ENCODE data around the gene SEPTIN5.
A peak's percentile ranks its signal among the peaks of the same experiment; 100 is the strongest.
"Not testable (repeated sequence)": the region's sequence is repeated elsewhere in the genome, so short reads cannot be mapped to it uniquely, and the experiment has no call there.

SEPTIN5 gene

GRCh38 chr22:19691007-19691720 lies 23.1 kb upstream of the SEPTIN5 start:
- H3K36me3 ChIP-seq (ENCODE audit: insufficient read depth, low read length): no peaks in the 10 kb centered on the region
- peak overlapping the region; percentile 32; the same call in 1 of the 2 replicates for H3K9ac ChIP-seq (ENCODE audit: low read depth, low read length)
- no peaks in the 10 kb centered on the region for H3K9me3 ChIP-seq (ENCODE audit: control insufficient read depth, insufficient read depth, low read length)
- peaks cover 14% of the 10 kb centered on the region for H3K4me1 ChIP-seq (ENCODE audit: insufficient read depth, low read length)

- no peaks in the 10 kb centered on the region for H3K36me3 ChIP-seq (ENCODE audit: insufficient read depth, low read length)
- H3K9ac ChIP-seq (ENCODE audit: low read depth, low read length): peak overlapping the region; percentile 32; the same call in 1 of the 2 replicates
- peaks cover 14% of the 10 kb centered on the region for H3K4me1 ChIP-seq (ENCODE audit: insufficient read depth, low read length)
- H3K9me3 ChIP-seq (ENCODE audit: control insufficient read depth, insufficient read depth, low read length): no peaks in the 10 kb centered on the region
Observed at GRCh38 chr22:19691721-19692341, 22.5 kb upstream of the SEPTIN5 start.

- H3K9ac ChIP-seq (ENCODE audit: low read depth, low read length): no peak overlapping the region
- no peaks in the 10 kb centered on the region for H3K9me3 ChIP-seq (ENCODE audit: control insufficient read depth, insufficient read depth, low read length)
- H3K36me3 ChIP-seq (ENCODE audit: insufficient read depth, low read length): no peaks in the 10 kb centered on the region
- peaks cover 14% of the 10 kb centered on the region for H3K4me1 ChIP-seq (ENCODE audit: insufficient read depth, low read length)
Observed at GRCh38 chr22:19693581-19693980, 20.7 kb upstream of the SEPTIN5 start.

- Histone ChIP-seq H3K9ac (ENCODE audit: low read depth, low read length) (no peak overlapping the region), H3K36me3 (ENCODE audit: insufficient read depth, low read length) (no peaks in the 10 kb centered on the region), H3K4me1 (ENCODE audit: insufficient read depth, low read length) (peaks cover 14% of the 10 kb centered on the region)
Observed at GRCh38 chr22:19693981-19694670, 20.2 kb upstream of the SEPTIN5 start.

GRCh38 chr22:19694696-19695095 lies 19.6 kb upstream of the SEPTIN5 start:
- Histone ChIP-seq H3K36me3 (ENCODE audit: insufficient read depth, low read length) (no peaks in the 10 kb centered on the region), H3K4me1 (ENCODE audit: insufficient read depth, low read length) (peaks cover 14% of the 10 kb centered on the region), H3K9me3 (ENCODE audit: control insufficient read depth, insufficient read depth, low read length) (no peaks in the 10 kb centered on the region), H3K9ac (ENCODE audit: low read depth, low read length) (no peak overlapping the region)

More at GRCh38 chr22:19693981-19694670, 20.2 kb upstream of the SEPTIN5 start:
- no peaks in the 10 kb centered on the region for H3K9me3 ChIP-seq (ENCODE audit: control insufficient read depth, insufficient read depth, low read length)

- Histone ChIP-seq H3K36me3 (ENCODE audit: insufficient read depth, low read length) (no peaks in the 10 kb centered on the region), H3K9ac (ENCODE audit: low read depth, low read length) (no peak overlapping the region), H3K9me3 (ENCODE audit: control insufficient read depth, insufficient read depth, low read length) (no peaks in the 10 kb centered on the region), H3K4me1 (ENCODE audit: insufficient read depth, low read length) (peaks cover 6% of the 10 kb centered on the region; the same call in 1 of the 2 replicates)
Observed at GRCh38 chr22:19696504-19697276, 17.6 kb upstream of the SEPTIN5 start.

GRCh38 chr22:19697871-19698270 lies 16.4 kb upstream of the SEPTIN5 start:
- not testable (repeated sequence) for H3K4me1 ChIP-seq (ENCODE audit: insufficient read depth, low read length); H3K9me3 ChIP-seq (ENCODE audit: control insufficient read depth, insufficient read depth, low read length); H3K36me3 ChIP-seq (ENCODE audit: insufficient read depth, low read length); H3K9ac ChIP-seq (ENCODE audit: low read depth, low read length)

GRCh38 chr22:19700790-19701419 lies 13.4 kb upstream of the SEPTIN5 start:
- H3K36me3 ChIP-seq (ENCODE audit: insufficient read depth, low read length): no peaks in the 10 kb centered on the region
- no peaks in the 10 kb centered on the region for H3K9me3 ChIP-seq (ENCODE audit: control insufficient read depth, insufficient read depth, low read length)
- no peak overlapping the region for H3K9ac ChIP-seq (ENCODE audit: low read depth, low read length)
- peaks cover 17% of the 10 kb centered on the region for H3K4me1 ChIP-seq (ENCODE audit: insufficient read depth, low read length)

- H3K4me1 ChIP-seq (ENCODE audit: insufficient read depth, low read length): peaks cover 17% of the 10 kb centered on the region
- H3K36me3 ChIP-seq (ENCODE audit: insufficient read depth, low read length): no peaks in the 10 kb centered on the region
- no peak overlapping the region for H3K9ac ChIP-seq (ENCODE audit: low read depth, low read length)
- H3K9me3 ChIP-seq (ENCODE audit: control insufficient read depth, insufficient read depth, low read length): no peaks in the 10 kb centered on the region
Observed at GRCh38 chr22:19701420-19702145, 12.7 kb upstream of the SEPTIN5 start.

GRCh38 chr22:19703869-19704268 lies 10.4 kb upstream of the SEPTIN5 start:
- H3K4me1 ChIP-seq (ENCODE audit: insufficient read depth, low read length): peaks cover 17% of the 10 kb centered on the region
- H3K9me3 ChIP-seq (ENCODE audit: control insufficient read depth, insufficient read depth, low read length): no peaks in the 10 kb centered on the region
- H3K9ac ChIP-seq (ENCODE audit: low read depth, low read length): no peak overlapping the region
- H3K36me3 ChIP-seq (ENCODE audit: insufficient read depth, low read length): no peaks in the 10 kb centered on the region

- no peak overlapping the region for H3K9ac ChIP-seq (ENCODE audit: low read depth, low read length)
- H3K4me1 ChIP-seq (ENCODE audit: insufficient read depth, low read length): peaks cover 19% of the 10 kb centered on the region
- H3K9me3 ChIP-seq (ENCODE audit: control insufficient read depth, insufficient read depth, low read length): no peaks in the 10 kb centered on the region
- no peaks in the 10 kb centered on the region for H3K36me3 ChIP-seq (ENCODE audit: insufficient read depth, low read length)
Observed at GRCh38 chr22:19704355-19705015, 9.8 kb upstream of the SEPTIN5 start.

- Histone ChIP-seq H3K4me1 (ENCODE audit: insufficient read depth, low read length) (peaks cover 23% of the 10 kb centered on the region), H3K9ac (ENCODE audit: low read depth, low read length) (peak overlapping the region; percentile 30; the same call in 1 of the 2 replicates), H3K9me3 (ENCODE audit: control insufficient read depth, insufficient read depth, low read length) (no peaks in the 10 kb centered on the region), H3K36me3 (ENCODE audit: insufficient read depth, low read length) (no peaks in the 10 kb centered on the region)
Observed at GRCh38 chr22:19705181-19705934, 8.9 kb upstream of the SEPTIN5 start.

All from ES-I3 (cell line).